ENCODE measurements around the gene KDELR3.
A peak's percentile ranks its signal among the peaks of the same experiment; 100 is the strongest.
"Not testable (repeated sequence)": the region's sequence is repeated elsewhere in the genome, so short reads cannot be mapped to it uniquely, and the experiment has no call there.

The KDELR3 gene

DNA sequence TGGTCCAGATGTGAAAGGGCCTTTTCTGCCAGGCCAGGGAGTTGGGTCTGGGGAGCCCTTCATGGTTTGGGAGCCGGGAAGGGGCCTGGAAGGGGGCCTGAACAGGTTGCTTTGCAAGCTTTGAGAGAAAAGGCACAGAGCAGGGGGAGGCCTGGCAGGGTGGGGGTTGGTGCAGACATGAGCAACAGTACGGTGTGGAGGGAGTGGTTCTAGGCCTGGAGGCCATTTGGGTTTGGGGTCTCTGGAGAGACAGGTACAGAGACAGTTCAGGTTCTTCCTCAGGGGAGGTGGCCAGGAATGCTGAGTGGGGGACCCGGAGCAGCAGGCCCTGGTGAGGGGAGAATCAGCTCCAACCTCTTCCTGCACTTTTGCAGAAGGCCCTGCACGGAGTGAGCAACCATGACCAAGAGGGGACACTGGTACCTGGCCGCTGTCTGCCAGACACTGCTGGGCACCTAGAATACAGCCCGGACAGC is 1.4 kb downstream of the KDELR3 start:
- Histone ChIP-seq H3K9me3 (ENCODE audit: control insufficient read depth, low read length) (no peaks in the 10 kb centered on the region), H3K4me3 (ENCODE audit: extremely low read depth, insufficient read depth, low read length, poor library complexity, severe bottlenecking) (no peak overlapping the region), H3K36me3 (ENCODE audit: control insufficient read depth, insufficient read depth, low read length) (no peaks in the 10 kb centered on the region), H3K4me1 (ENCODE audit: control insufficient read depth, insufficient read depth, low read length, poor library complexity, severe bottlenecking) (peaks cover under 1% of the 10 kb centered on the region), H3K27ac (ENCODE audit: low read depth, low read length, severe bottlenecking) (no peak overlapping the region)
- 94 to 98% methylated on average over 4 to 5 of the region's 6 CpGs for WGBS, 2 experiments (ENCODE audit: insufficient coverage in 2 of 2)

DNA sequence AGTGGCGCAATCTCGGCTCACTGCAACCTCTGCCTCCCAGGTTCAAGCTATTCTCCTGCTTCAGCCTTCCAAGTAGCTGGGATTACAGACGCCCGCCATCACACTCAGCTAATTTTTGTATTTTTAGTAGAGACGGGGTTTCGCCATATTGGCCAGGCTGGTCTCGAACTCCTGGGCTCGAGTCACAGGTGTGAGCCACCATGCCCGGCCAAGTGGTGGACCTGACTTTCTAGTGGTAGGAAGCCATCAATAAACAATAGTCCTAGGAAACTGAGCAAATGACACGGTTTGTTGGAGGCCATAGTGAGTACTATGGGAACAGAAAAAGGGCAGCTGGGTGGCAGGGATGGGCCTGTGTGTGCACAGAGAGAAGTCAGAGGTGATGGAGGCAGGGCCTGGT is 2.3 kb downstream of the KDELR3 start:
- H3K36me3 ChIP-seq (ENCODE audit: control insufficient read depth, insufficient read depth, low read length); H3K4me1 ChIP-seq (ENCODE audit: control insufficient read depth, insufficient read depth, low read length, poor library complexity, severe bottlenecking); H3K4me3 ChIP-seq (ENCODE audit: extremely low read depth, insufficient read depth, low read length, poor library complexity, severe bottlenecking); H3K27ac ChIP-seq (ENCODE audit: low read depth, low read length, severe bottlenecking); H3K9me3 ChIP-seq (ENCODE audit: control insufficient read depth, low read length): not testable (repeated sequence)
- 96% methylated on average over 10 of the region's 10 CpGs for WGBS, 2 experiments (ENCODE audit: insufficient coverage in 2 of 2)

DNA sequence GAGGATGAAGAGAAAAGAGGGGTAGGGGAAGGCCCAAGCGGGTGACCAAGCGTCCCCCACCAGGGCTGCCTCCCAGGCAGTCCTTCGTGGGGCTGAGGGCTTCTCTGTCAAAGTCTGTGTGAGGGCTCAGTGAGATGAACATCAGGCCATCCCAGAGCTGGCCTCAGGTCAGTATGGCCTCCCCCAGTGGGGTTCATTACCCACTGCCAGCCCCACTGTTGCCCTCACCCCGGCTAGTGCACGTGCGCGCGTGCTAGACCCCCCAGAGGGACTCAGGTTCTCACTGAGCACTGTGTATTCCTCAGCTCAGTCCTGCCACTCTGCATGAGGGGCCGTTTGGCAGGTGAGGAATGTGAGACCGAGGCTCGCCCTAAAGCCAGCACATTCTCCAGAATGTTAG is 3.3 kb downstream of the KDELR3 start:
- H3K4me3 ChIP-seq (ENCODE audit: extremely low read depth, insufficient read depth, low read length, poor library complexity, severe bottlenecking) = no peak overlapping the region
- no peaks in the 10 kb centered on the region for H3K36me3 ChIP-seq (ENCODE audit: control insufficient read depth, insufficient read depth, low read length)
- H3K4me1 ChIP-seq (ENCODE audit: control insufficient read depth, insufficient read depth, low read length, poor library complexity, severe bottlenecking) = no peaks in the 10 kb centered on the region
- 82 to 84% methylated on average over 9 to 11 of the region's 11 CpGs for WGBS, 2 experiments (ENCODE audit: insufficient coverage in 2 of 2)
- H3K9me3 ChIP-seq (ENCODE audit: control insufficient read depth, low read length) = no peaks in the 10 kb centered on the region
- no peak overlapping the region for H3K27ac ChIP-seq (ENCODE audit: low read depth, low read length, severe bottlenecking)

DNA sequence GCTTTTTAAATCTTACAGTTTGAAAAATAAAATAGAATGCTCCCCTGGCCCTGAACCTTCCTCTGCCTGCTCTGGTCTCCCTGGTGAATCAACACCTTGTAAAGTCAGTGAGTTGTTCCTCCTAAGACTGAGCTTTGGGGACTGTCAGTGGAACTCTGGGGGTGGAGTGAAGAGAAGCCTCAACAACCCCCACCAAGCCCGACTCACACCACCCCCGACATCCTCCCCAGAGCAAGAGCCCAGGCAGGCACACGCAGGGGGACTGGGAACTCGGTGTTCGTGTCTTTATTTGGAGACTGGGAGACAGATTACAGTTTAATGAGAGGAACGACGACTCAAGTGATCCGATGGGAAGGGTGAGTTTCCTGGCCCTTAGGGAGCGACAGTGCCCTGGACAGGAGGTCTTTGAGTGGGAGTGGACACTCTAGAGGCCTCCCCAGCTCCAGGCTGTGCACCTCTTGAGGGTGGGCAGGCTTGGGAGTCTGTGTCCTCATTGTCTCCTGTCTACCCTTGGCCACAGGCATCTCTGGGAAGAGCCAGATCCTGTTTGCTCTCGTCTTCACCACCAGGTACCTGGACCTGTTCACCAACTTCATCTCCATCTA is 6.2 kb downstream of the KDELR3 start:
- Histone ChIP-seq H3K36me3 (ENCODE audit: control insufficient read depth, insufficient read depth, low read length) (peaks cover 7% of the 10 kb centered on the region), H3K27ac (ENCODE audit: low read depth, low read length, severe bottlenecking) (no peak overlapping the region), H3K4me3 (ENCODE audit: extremely low read depth, insufficient read depth, low read length, poor library complexity, severe bottlenecking) (no peak overlapping the region), H3K4me1 (ENCODE audit: control insufficient read depth, insufficient read depth, low read length, poor library complexity, severe bottlenecking) (no peaks in the 10 kb centered on the region), H3K9me3 (ENCODE audit: control insufficient read depth, low read length) (no peaks in the 10 kb centered on the region)
- WGBS, 2 experiments (ENCODE audit: insufficient coverage in 2 of 2) = 74 to 89% methylated on average over 7 to 8 of the region's 10 CpGs

DNA sequence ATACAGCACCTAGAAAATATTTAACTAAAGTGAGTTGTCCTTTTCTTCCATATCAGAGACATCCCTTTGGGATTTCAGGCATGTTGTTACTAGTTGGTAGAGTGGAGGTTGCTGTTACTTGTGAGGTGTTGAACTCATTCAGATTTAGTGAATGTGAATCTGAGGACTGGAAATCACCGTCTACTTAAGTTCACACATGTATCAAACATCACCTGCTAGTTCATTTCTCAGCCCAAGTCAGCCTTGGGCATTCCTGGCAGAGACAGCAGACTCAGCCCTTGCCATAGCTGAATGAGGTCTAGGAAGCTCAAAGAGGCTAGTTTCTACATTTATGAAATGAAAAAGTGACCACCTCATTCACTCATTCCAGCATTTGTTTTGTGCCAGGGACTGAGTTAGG is 9.7 kb downstream of the KDELR3 start:
- H3K4me1 ChIP-seq (ENCODE audit: control insufficient read depth, insufficient read depth, low read length, poor library complexity, severe bottlenecking) = peaks cover 2% of the 10 kb centered on the region
- WGBS, 2 experiments (ENCODE audit: insufficient coverage in 2 of 2) = 83% methylated on average over 1 of the region's 1 CpG; no CpG with 5 or more reads in 1 of the 2 experiments
- no peaks in the 10 kb centered on the region for H3K9me3 ChIP-seq (ENCODE audit: control insufficient read depth, low read length)
- peaks cover 33% of the 10 kb centered on the region for H3K36me3 ChIP-seq (ENCODE audit: control insufficient read depth, insufficient read depth, low read length)
- no peak overlapping the region for H3K4me3 ChIP-seq (ENCODE audit: extremely low read depth, insufficient read depth, low read length, poor library complexity, severe bottlenecking)
- no peak overlapping the region for H3K27ac ChIP-seq (ENCODE audit: low read depth, low read length, severe bottlenecking)

DNA sequence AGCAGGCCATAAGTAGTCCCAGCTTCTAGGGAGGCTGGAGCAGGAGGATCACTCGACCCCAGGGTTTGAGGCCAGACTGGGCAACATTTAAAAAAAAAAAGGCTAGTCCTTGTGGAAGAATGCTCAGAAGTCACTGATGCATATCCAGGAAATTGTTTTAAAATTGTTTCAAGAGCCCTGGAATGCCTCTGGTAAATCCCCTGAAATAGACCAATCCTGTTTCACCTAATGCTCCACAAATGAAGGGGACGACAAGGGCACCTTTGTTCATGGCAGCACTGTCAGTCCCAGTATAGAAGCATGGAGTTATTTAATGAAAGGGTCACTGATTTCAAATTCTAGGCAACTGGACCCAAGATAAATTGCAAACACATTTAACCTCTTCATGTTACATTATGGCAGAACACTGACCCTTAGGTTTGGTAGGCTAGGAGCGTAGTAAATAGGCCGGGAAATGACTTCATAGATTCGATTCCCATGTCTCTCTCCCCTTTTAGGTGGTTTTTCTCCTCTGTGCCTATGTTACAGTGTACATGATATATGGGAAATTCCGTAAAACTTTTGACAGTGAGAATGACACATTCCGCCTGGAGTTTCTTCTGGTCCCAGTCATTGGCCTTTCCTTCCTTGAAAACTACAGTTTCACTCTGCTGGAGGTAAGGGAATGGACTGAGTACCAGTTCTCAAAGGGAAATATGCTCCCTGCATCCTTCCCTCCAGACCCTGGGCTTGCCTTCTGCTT is 11.4 kb downstream of the KDELR3 start:
- Histone ChIP-seq H3K27ac (ENCODE audit: low read depth, low read length, severe bottlenecking) (peak overlapping the region; percentile 17), H3K9me3 (ENCODE audit: control insufficient read depth, low read length) (no peaks in the 10 kb centered on the region), H3K36me3 (ENCODE audit: control insufficient read depth, insufficient read depth, low read length) (peaks cover 50% of the 10 kb centered on the region), H3K4me3 (ENCODE audit: extremely low read depth, insufficient read depth, low read length, poor library complexity, severe bottlenecking) (no peak overlapping the region), H3K4me1 (ENCODE audit: control insufficient read depth, insufficient read depth, low read length, poor library complexity, severe bottlenecking) (peaks cover 2% of the 10 kb centered on the region)
- 71 to 91% methylated on average over 1 to 4 of the region's 7 CpGs for WGBS, 2 experiments (ENCODE audit: insufficient coverage in 2 of 2)

DNA sequence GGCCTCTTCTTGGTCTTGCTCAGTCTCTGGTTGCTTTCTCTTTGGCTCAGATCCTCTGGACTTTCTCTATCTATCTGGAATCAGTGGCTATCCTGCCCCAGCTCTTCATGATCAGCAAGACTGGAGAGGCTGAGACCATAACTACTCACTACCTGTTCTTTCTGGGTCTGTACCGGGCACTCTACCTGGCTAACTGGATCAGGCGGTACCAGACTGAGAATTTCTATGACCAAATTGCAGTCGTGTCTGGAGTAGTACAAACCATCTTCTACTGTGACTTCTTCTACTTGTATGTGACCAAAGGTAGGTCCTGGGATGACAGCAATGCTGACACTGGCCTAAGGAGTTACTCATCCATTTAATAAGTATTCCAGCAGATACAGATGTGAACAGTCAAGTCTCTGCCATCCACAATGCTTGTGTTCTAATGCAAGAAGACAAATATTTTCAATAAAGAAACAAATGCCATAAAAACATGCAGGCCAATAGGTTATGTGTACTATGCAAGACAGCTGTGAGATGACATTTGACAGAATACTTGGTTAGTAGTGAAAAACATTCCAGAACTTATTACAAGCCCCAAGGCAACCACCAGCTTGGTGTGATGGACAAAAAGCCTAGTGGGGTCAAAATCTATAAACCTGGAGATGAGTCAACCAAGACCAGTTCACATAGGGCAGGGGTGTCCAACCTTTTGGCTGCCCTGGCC is 13.4 kb downstream of the KDELR3 start:
- Histone ChIP-seq H3K9me3 (ENCODE audit: control insufficient read depth, low read length) (no peaks in the 10 kb centered on the region), H3K36me3 (ENCODE audit: control insufficient read depth, insufficient read depth, low read length) (peaks cover 68% of the 10 kb centered on the region), H3K4me1 (ENCODE audit: control insufficient read depth, insufficient read depth, low read length, poor library complexity, severe bottlenecking) (peaks cover 2% of the 10 kb centered on the region), H3K4me3 (ENCODE audit: extremely low read depth, insufficient read depth, low read length, poor library complexity, severe bottlenecking) (no peak overlapping the region), H3K27ac (ENCODE audit: low read depth, low read length, severe bottlenecking) (peak overlapping the region; percentile 51)
- 84 to 96% methylated on average over 3 of the region's 3 CpGs for WGBS, 2 experiments (ENCODE audit: insufficient coverage in 2 of 2)

DNA sequence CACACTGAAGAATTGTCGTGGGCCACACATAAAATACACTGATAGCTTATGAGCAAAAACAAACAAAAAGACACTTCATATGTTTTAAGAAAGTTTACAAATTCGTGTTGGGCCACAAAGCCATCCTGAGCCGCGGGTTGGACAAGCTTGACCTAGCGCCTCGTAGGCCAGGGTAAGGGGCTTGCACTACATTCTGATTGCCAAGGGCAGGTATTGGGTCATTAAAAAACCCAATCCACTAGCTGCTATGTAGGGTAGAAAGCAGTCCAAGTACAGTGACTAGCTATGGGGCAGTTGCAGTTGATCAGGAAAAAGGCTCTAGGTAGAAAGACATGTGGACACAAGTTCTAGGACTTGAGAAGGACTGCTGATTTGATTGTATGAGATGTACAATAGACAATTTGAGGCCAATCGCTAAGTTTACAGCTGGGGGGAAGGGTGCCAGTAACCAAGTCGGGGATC is 14.0 kb downstream of the KDELR3 start:
- Histone ChIP-seq H3K4me1 (ENCODE audit: control insufficient read depth, insufficient read depth, low read length, poor library complexity, severe bottlenecking) (peaks cover 2% of the 10 kb centered on the region), H3K27ac (ENCODE audit: low read depth, low read length, severe bottlenecking) (peak overlapping the region; percentile 51), H3K9me3 (ENCODE audit: control insufficient read depth, low read length) (no peaks in the 10 kb centered on the region), H3K36me3 (ENCODE audit: control insufficient read depth, insufficient read depth, low read length) (peaks cover 74% of the 10 kb centered on the region), H3K4me3 (ENCODE audit: extremely low read depth, insufficient read depth, low read length, poor library complexity, severe bottlenecking) (no peak overlapping the region)
- WGBS, 2 experiments (ENCODE audit: insufficient coverage in 2 of 2) = 94 to 97% methylated on average over 7 of the region's 8 CpGs

DNA sequence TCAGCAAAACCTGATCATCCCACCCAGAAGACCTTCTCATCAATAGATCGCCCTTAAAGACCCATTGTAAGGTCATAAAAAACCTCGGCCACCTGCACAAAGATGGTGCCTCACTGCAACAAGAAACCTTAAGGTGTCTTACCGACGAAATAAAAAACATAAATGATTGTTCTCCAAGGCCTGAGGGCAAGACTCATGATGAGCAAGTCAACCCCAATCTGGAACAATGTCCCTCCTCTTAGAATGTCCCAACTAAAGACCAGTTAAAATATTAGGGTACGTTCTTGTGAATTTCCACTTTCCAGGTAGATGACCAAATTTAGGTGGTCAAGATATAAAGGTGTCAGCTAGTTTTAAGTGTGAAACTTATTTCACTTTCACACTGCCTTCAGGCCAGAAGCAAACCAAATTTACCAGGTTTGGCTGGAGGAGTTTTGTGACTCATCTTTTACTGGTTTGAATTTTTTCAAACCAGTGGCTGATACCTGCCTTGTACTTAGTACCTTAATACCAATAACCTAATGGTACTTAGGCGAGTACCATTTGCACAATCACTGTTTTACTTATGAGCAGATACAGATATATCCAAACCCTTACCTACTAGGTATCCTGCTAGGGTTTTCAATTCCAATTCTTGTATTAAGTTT is 14.9 kb downstream of the KDELR3 start:
- peaks cover 80% of the 10 kb centered on the region for H3K36me3 ChIP-seq (ENCODE audit: control insufficient read depth, insufficient read depth, low read length)
- no peak overlapping the region for H3K27ac ChIP-seq (ENCODE audit: low read depth, low read length, severe bottlenecking)
- 100% methylated on average over 2 to 5 of the region's 6 CpGs for WGBS, 2 experiments (ENCODE audit: insufficient coverage in 2 of 2)

DNA sequence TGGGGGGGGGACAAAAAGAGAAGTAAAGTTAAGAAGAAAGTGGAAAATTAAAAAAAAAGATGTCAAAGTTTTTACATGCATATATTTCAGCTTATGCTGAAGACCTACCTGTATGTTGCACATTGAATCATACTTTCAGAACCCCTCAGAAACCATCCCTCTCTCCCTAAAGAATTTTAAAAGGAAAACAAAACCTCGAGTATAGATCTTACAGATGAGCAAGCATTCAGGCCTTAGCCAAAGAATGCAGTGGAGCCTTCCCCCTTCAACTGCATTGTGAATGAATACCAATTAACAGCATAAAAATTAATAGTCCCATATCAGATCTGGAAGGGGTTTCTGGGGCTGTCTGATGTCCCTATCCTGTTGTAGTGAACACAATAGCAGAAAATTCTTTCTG is 16.3 kb downstream of the KDELR3 start:
- Histone ChIP-seq H3K27ac (ENCODE audit: low read depth, low read length, severe bottlenecking) (no peak overlapping the region), H3K4me1 (ENCODE audit: control insufficient read depth, insufficient read depth, low read length, poor library complexity, severe bottlenecking) (peaks cover 2% of the 10 kb centered on the region), H3K36me3 (ENCODE audit: control insufficient read depth, insufficient read depth, low read length) (peaks cover 87% of the 10 kb centered on the region), H3K9me3 (ENCODE audit: control insufficient read depth, low read length) (no peaks in the 10 kb centered on the region), H3K4me3 (ENCODE audit: extremely low read depth, insufficient read depth, low read length, poor library complexity, severe bottlenecking) (no peak overlapping the region)
- 83% methylated on average over 1 of the region's 1 CpG; no CpG with 5 or more reads in 1 of the 2 experiments for WGBS, 2 experiments (ENCODE audit: insufficient coverage in 2 of 2)

More for the DNA sequence above, 14.9 kb downstream of the KDELR3 start:
- no peak overlapping the region for H3K4me3 ChIP-seq (ENCODE audit: extremely low read depth, insufficient read depth, low read length, poor library complexity, severe bottlenecking)
- H3K4me1 ChIP-seq (ENCODE audit: control insufficient read depth, insufficient read depth, low read length, poor library complexity, severe bottlenecking) = peaks cover 2% of the 10 kb centered on the region
- H3K9me3 ChIP-seq (ENCODE audit: control insufficient read depth, low read length) = no peaks in the 10 kb centered on the region
